CD14-positive monocyte (primary cell): ENCODE measurements around the gene SEC14L1. TPM values are rescaled to one million over a fixed set of nuclear protein-coding genes. Genes with fewer than 3 reads are reported as not detected.

ENCODE experiments used
- DNase-seq, 3 donors: peaks; one replicate each; pipeline ENCODE4 v3.0.0-alpha.2; 2011 to 2022
- H2AFZ ChIP-seq: 2 replicates; pipeline ENCODE4 v1.6.0; 2012; ENCODE audit warnings: mild to moderate bottlenecking, low read depth, low read length, inconsistent platforms; ENCODE audit not compliant: insufficient read depth, poor library complexity, severe bottlenecking
- H3K27ac ChIP-seq, 2 donors: 1 replicate in 1 of 2; 2 replicates in 1 of 2; pipeline ENCODE4 v1.5.1; 2012 to 2013; ENCODE audit warnings: low read length in 2 of 2, control low read depth in 1 of 2, inconsistent platforms in 1 of 2, low read depth in 1 of 2, mild to moderate bottlenecking in 1 of 2
- H3K27me3 ChIP-seq, 2 donors: one replicate each; pipeline versions ENCODE4 v1.6.0 to v1.6.1; 2011 to 2013; ENCODE audit warnings: low read length in 2 of 2; ENCODE audit not compliant: control insufficient read depth in 2 of 2, insufficient read depth in 2 of 2
- H3K36me3 ChIP-seq, 2 donors: replicated peaks in 1 of 2; 1 replicate in 1 of 2; 2 replicates in 1 of 2; pipeline versions ENCODE4 v1.5.1 to v1.6.1; 2012 to 2013; ENCODE audit warnings: low read length in 2 of 2, control low read depth in 1 of 2, inconsistent platforms in 1 of 2, mild to moderate bottlenecking in 1 of 2; ENCODE audit not compliant: insufficient read depth in 2 of 2, control insufficient read depth in 1 of 2
- H3K4me1 ChIP-seq, 2 donors: 1 replicate in 1 of 2; 2 replicates in 1 of 2; pipeline versions ENCODE4 v1.5.1 to v1.6.1; 2012 to 2013; ENCODE audit warnings: low read length in 2 of 2, control low read depth in 1 of 2, inconsistent platforms in 1 of 2, mild to moderate bottlenecking in 1 of 2, moderate library complexity in 1 of 2; ENCODE audit not compliant: insufficient read depth in 2 of 2, control insufficient read depth in 1 of 2
- H3K4me2 ChIP-seq: replicated peaks from 2 replicates; pipeline ENCODE3; 2012; ENCODE audit warnings: low read length, moderate library complexity, mild to moderate bottlenecking; ENCODE audit not compliant: poor library complexity, severe bottlenecking; ENCODE audit errors: extremely low read depth
- H3K4me3 ChIP-seq, 3 experiments: fragments of 200-600 bp in 1 of 3; sonication (generic) in 1 of 3; replicated peaks in 1 of 3; 1 replicate in 2 of 3; 2 replicates in 1 of 3; pipeline ENCODE4 v1.5.1; 2011 to 2013; ENCODE audit warnings: low read length in 3 of 3, mild to moderate bottlenecking in 3 of 3, control low read depth in 2 of 3, low read depth in 2 of 3, inconsistent platforms in 1 of 3, moderate library complexity in 1 of 3
- H3K79me2 ChIP-seq: 2 replicates; pipeline ENCODE4 v1.6.0; 2012; ENCODE audit warnings: mild to moderate bottlenecking, control low read depth, inconsistent platforms, low read length, moderate library complexity; ENCODE audit not compliant: insufficient read depth
- H3K9ac ChIP-seq: 2 replicates; pipeline ENCODE4 v1.6.0; 2017; ENCODE audit warnings: low read length, mild to moderate bottlenecking; ENCODE audit not compliant: insufficient read depth, poor library complexity, severe bottlenecking
- H3K9me3 ChIP-seq, 2 donors: replicated peaks in 1 of 2; 1 replicate in 1 of 2; 2 replicates in 1 of 2; pipeline versions ENCODE4 v1.5.1 to v1.6.1; 2012 to 2013; ENCODE audit warnings: low read length in 2 of 2, control low read depth in 1 of 2; ENCODE audit not compliant: control insufficient read depth in 1 of 2, insufficient read depth in 1 of 2
- H4K20me1 ChIP-seq: 2 replicates; pipeline ENCODE4 v1.6.0; 2012; ENCODE audit warnings: mild to moderate bottlenecking, low read length, control low read depth, moderate library complexity; ENCODE audit not compliant: insufficient read depth
- H3K27ac Mint-ChIP-seq, 7 donors: one replicate each; pipeline ENCODE4 v1.8.0; 2020; ENCODE audit warnings: mild to moderate bottlenecking in 7 of 7, mixed read lengths in 7 of 7, moderate library complexity in 6 of 7, inconsistent platforms in 2 of 7
- H3K27me3 Mint-ChIP-seq, 3 donors: one replicate each; pipeline ENCODE4 v1.8.0; 2021 to 2022; ENCODE audit warnings: low read depth in 3 of 3, mild to moderate bottlenecking in 3 of 3, mixed read lengths in 3 of 3, moderate library complexity in 3 of 3, inconsistent platforms in 1 of 3
- H3K36me3 Mint-ChIP-seq, 2 donors: one replicate each; pipeline ENCODE4 v1.8.0; 2020; ENCODE audit warnings: mixed read lengths in 2 of 2, inconsistent platforms in 1 of 2, mild to moderate bottlenecking in 1 of 2
- H3K4me1 Mint-ChIP-seq: one replicate; pipeline ENCODE4 v1.8.0; 2020; ENCODE audit warnings: mild to moderate bottlenecking, mixed read lengths
- H3K4me3 Mint-ChIP-seq, 2 donors: one replicate each; pipeline ENCODE4 v1.8.0; 2020; ENCODE audit warnings: mild to moderate bottlenecking in 2 of 2, mixed read lengths in 2 of 2, moderate library complexity in 1 of 2
- H3K9me3 Mint-ChIP-seq, 7 donors: one replicate each; pipeline ENCODE4 v1.8.0; 2020 to 2022; ENCODE audit warnings: mixed read lengths in 7 of 7, mild to moderate bottlenecking in 6 of 7, moderate library complexity in 6 of 7, inconsistent platforms in 2 of 7
- CTCF ChIP-seq: fragments of 200-600 bp; IDR thresholded peaks from one replicate; pipeline ENCODE4 v1.8.0; 2022; ENCODE audit warnings: antibody characterized with exemption, mild to moderate bottlenecking
- WGBS: methylation state at CpG from one replicate; pipeline ENCODE4 v1.1.5; 2013; ENCODE audit warnings: missing lambda C conversion rate; ENCODE audit not compliant: insufficient coverage; 5-methylcytosine and 5-hydroxymethylcytosine counted together
- intact Hi-C, 2 donors: fragments of 100-400 bp; cut with micrococcal nuclease; formaldehyde crosslinking; loops; one replicate each; pipeline versions ENCODE4 v1.15.0 to v1.15.1; 2023
- polyA plus RNA-seq, 3 donors: library from polyadenylated mRNA; depleted of rRNA in 1 of 3; unstranded in 2 of 3; stranded (reverse) in 1 of 3; fragments of 300-500 nt in 2 of 3; fragments of >200 nt in 1 of 3; fragmentation: Illumina TruSeq in 2 of 3; gene quantifications; 1 replicate in 2 of 3; 2 replicates in 1 of 3; pipeline ENCODE4 v1.2.3, GENCODE V29; 2012 to 2021

Gene SEC14L1
- polyA plus RNA-seq, 3 donors: 34.1 to 76.4 (median 43.2) TPM

DNA sequence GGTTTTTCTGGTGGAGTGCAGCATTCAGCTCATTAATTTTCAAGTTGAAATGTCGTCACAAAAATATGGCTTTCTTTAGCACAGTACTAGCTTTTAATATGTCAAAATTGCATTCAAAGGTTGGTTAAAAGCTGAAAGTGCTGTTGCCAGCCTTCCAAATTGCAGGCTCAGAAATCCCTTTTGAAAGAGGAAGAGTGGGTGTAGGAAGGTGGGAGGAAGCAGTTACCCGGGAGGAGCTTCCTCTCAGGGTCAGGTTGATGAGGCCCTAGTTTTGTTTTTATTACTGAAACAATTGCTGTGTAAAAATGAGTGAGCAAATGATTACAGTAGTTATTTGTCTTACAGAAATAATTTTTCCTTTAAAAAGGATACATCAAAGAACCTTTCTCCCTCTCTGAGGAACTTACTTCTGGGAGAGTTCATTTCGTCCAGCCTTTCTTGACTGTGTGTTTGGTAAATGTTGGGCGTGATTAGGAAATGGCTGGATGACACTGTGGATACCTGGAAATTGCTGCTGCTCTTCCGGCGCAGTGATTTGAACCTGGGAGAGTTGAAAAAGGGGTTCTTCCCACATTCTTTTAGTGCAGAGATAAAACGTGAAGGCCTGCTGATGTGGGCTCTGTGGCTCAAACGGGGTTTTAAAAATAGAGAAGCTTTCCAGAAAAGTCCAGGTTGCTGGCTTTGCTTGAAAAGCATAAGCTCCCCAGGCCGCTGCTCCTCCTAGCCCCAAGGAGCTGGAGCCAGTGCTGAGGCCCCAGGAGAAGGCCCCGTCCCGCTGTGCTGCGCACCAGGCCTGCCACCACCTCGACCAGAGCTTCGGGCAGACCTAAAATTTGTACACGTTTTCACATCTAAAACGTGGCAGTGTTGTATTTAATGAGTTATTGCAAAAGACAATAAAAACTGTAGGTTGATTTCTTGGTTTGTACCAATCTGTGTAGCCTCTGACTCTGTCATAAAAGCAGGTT, 41.7 kb downstream of the SEC14L1 start:
- peaks cover 97% of the 10 kb centered on the region for H3K79me2 ChIP-seq

More for the DNA sequence above, 41.7 kb downstream of the SEC14L1 start:
- intact Hi-C loops: no loop called here
- peak overlapping the region; percentile 44 for H3K4me2 ChIP-seq
- H3K36me3 Mint-ChIP-seq: peaks cover 17 to 36% of the 10 kb centered on the region in 2 donors
- peaks cover 0 to 6% (median 0%) of the 10 kb centered on the region in 7 donors for H3K9me3 Mint-ChIP-seq
- peaks cover 22% of the 10 kb centered on the region for H3K4me1 Mint-ChIP-seq
- H3K27ac Mint-ChIP-seq: peak overlapping the region in 5 of 7 donors; percentile 22 to 70 (median 26)
- TF ChIP-seq CTCF: no peak
- peaks cover 5 to 38% of the 10 kb centered on the region in 2 donors for H3K36me3 ChIP-seq
- peak; percentile 9 to 17 (median 11) for DNase-seq
- H3K27me3 Mint-ChIP-seq: peaks cover 0 to 2% (median 0%) of the 10 kb centered on the region in 3 donors
- 74% methylated on average over 12 of the region's 16 CpGs for WGBS
- no peaks in the 10 kb centered on the region for H3K9me3 ChIP-seq
- peak overlapping the region in 1 of 2 donors; percentile 46 for H3K27ac ChIP-seq
- H3K9ac ChIP-seq: no peak overlapping the region
- H3K27me3 ChIP-seq: no peaks in the 10 kb centered on the region
- no peak overlapping the region for H3K4me3 ChIP-seq
- no peak overlapping the region for H2AFZ ChIP-seq
- peaks cover 14 to 20% of the 10 kb centered on the region in 2 donors for H3K4me1 ChIP-seq
- H3K4me3 Mint-ChIP-seq: peak overlapping the region; percentile 14 to 22
- H4K20me1 ChIP-seq: peaks cover 100% of the 10 kb centered on the region
